Tibial artery (tissue), 4 donors: ENCODE results near the gene EHHADH.

Source experiments
- DNase-seq, 2 donors: peaks; one replicate each; pipeline ENCODE4 v3.0.0-alpha.2; 2019
- H3K27ac ChIP-seq, 2 donors: fragments of 200-600 bp; sonication (generic) in 1 of 2; 1 replicate in 1 of 2; 2 replicates in 1 of 2; pipeline ENCODE4 v1.5.1; 2018 to 2019; ENCODE audit warnings: mild to moderate bottlenecking in 1 of 2
- H3K27me3 ChIP-seq, 2 donors: fragments of 200-600 bp; sonication (generic) in 1 of 2; one replicate each; pipeline versions ENCODE4 v1.5.1 to v1.6.0; 2016 to 2019
- H3K36me3 ChIP-seq, 3 donors: fragments of 200-600 bp; sonication (generic) in 2 of 3; one replicate each; pipeline ENCODE4 v1.5.1; 2016 to 2019; ENCODE audit warnings: mild to moderate bottlenecking in 2 of 3
- H3K4me1 ChIP-seq, 4 donors: fragments of 200-600 bp; sonication (generic) in 2 of 4; 1 replicate in 3 of 4; 2 replicates in 1 of 4; pipeline ENCODE4 v1.5.1; 2016 to 2019
- H3K4me3 ChIP-seq, 2 donors: fragments of 200-600 bp; sonication (generic) in 1 of 2; 1 replicate in 1 of 2; 2 replicates in 1 of 2; pipeline ENCODE4 v1.5.1; 2018 to 2019; ENCODE audit warnings: mild to moderate bottlenecking in 2 of 2
- H3K9me3 ChIP-seq, 3 donors: fragments of 200-600 bp; sonication (generic) in 1 of 3; one replicate each; pipeline ENCODE4 v1.5.1; 2016 to 2019
- intact Hi-C: fragments of 100-400 bp; cut with DNase I; formaldehyde crosslinking; loops from one replicate; pipeline ENCODE4 v1.15.0; 2023; ENCODE audit warnings: low total_unique reads
- TF ChIP-seq, protein P1 (sequence below), 2 experiments: fragments of 200-600 bp in 1 of 2; fragments of 450-650 bp in 1 of 2; IDR thresholded peaks; one replicate each; pipeline ENCODE4 v1.5.1; 2017 to 2019; ENCODE audit warnings: antibody characterized with exemption in 2 of 2, mild to moderate bottlenecking in 1 of 2, moderate library complexity in 1 of 2

The EHHADH gene

DNA sequence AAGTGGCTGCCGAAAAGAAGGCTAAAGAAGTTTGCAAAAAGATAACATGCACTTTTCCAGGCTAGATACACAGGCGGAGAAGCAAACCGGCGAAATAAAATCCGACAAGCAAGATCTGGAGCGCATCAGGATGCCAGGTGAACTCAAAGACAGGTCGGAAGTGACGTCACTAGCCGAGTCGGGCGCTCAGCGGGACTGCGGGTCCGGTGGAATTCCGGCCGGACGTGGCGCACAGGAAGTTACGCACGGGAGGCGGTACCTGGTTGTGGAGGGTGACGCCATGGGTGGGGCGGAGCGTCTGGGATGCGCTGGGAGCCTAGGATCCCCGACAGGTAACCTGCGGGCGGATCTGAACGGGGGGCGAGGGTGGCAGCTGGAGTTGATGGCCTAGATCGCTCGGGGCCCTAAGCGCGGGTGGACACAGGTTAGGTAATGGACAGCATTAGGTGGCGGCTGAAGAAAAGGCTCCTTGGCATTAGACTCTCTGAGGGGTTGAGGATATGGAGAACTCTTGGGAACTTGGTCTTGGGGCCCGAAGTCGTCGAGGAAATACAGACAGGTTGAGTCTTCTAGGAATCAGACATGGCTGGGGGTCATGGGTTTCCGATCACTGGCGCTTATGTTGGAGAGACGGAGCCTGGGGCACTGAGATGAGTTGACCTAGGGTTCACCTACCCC is 29.0 kb upstream of the EHHADH start:
- Histone ChIP-seq H3K4me3 (peak overlapping the region; percentile 71 to 85), H3K9me3 (no peaks in the 10 kb centered on the region), H3K27ac (peak overlapping the region; percentile 52 to 67), H3K27me3 (peaks cover 0 to 6% of the 10 kb centered on the region in 2 donors), H3K4me1 (peaks cover 0 to 10% (median 7%) of the 10 kb centered on the region in 4 donors), H3K36me3 (no peaks in the 10 kb centered on the region)
- intact Hi-C loops, result no loop called here
- peak; percentile 90 to 95 for DNase-seq
- TF ChIP-seq, protein P1, sequence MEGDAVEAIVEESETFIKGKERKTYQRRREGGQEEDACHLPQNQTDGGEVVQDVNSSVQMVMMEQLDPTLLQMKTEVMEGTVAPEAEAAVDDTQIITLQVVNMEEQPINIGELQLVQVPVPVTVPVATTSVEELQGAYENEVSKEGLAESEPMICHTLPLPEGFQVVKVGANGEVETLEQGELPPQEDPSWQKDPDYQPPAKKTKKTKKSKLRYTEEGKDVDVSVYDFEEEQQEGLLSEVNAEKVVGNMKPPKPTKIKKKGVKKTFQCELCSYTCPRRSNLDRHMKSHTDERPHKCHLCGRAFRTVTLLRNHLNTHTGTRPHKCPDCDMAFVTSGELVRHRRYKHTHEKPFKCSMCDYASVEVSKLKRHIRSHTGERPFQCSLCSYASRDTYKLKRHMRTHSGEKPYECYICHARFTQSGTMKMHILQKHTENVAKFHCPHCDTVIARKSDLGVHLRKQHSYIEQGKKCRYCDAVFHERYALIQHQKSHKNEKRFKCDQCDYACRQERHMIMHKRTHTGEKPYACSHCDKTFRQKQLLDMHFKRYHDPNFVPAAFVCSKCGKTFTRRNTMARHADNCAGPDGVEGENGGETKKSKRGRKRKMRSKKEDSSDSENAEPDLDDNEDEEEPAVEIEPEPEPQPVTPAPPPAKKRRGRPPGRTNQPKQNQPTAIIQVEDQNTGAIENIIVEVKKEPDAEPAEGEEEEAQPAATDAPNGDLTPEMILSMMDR (IDR thresholded peaks at IDR 0.05), result no peak

DNA sequence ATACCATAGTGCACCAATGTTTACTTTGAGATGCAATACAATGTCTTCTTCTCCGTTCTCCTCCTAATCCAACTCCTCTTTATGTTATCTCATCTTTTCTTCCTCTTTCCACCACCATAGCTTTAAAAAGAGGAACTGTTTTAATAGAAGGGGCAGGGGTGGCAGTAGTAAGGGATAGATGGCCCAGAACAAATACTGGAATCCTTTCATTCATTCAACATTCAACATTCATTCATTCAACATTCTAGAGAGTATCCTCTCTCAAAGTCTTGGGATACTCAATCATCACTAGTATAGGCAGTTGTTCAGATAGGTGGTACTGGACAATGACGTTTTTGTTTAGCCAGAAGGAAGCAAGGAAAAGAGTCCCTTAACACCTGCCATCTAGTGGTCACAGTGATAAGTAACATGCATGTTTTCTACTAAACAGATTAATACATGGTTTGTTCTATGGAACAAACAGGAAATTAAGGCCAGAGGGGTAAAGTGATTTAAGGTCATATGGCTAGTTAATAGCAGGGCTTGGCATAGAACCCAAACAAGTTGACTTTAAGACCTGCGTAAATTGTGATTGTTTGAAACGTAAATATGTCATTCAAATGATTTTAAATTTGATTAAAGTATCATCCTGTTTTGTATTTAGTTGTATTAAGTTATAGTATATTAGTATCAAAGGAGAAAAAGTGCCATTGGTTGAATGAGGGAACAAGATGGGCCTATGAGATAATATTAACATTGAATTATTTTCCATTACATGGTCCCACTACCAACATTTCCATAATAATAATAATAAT is 26.9 kb upstream of the EHHADH start:
- Histone ChIP-seq H3K36me3 (no peaks in the 10 kb centered on the region), H3K27ac (no peak overlapping the region), H3K4me3 (no peak overlapping the region), H3K27me3 (peaks cover 0 to 19% of the 10 kb centered on the region in 2 donors), H3K9me3 (no peaks in the 10 kb centered on the region), H3K4me1 (peaks cover 0 to 10% (median 7%) of the 10 kb centered on the region in 4 donors)
- intact Hi-C loops, result no loop called here
- DNase-seq, result no peak
- TF ChIP-seq, protein P1 (IDR thresholded peaks at IDR 0.05), result peak; percentile 24 to 25

DNA sequence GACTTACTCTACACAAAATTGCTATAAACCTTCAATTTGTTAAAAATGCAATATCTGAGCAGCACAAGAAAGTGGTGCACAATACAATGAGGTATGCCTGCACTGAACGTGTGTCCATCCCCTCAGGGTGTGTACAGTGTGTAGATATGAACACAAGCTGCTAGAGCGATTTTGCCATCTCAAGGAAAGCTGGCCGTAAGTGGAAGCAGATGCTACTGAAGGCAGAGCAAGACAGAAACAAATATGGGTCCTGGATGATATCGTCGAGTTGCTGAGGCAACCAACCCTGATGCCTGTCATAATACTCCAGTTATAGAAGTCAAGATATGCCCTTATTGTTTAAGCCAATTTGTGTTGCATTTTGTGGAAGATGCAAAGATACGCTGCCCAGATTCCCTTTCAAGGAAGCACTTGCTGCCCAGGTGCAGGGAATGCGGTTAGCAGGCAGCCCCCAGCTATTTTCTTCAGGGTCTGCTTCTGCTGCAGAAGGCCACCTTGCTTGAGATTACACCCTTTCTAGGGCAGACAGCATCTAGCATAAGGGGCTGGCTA is 25.8 kb upstream of the EHHADH start:
- Histone ChIP-seq H3K36me3 (no peaks in the 10 kb centered on the region), H3K9me3 (no peaks in the 10 kb centered on the region), H3K27me3 (peaks cover 0 to 20% of the 10 kb centered on the region in 2 donors), H3K4me3 (no peak overlapping the region), H3K27ac (no peak overlapping the region), H3K4me1 (peaks cover 0 to 10% (median 7%) of the 10 kb centered on the region in 4 donors)
- no peak for DNase-seq
- intact Hi-C loops, result no loop called here
- TF ChIP-seq, protein P1 (IDR thresholded peaks at IDR 0.05), result no peak

DNA sequence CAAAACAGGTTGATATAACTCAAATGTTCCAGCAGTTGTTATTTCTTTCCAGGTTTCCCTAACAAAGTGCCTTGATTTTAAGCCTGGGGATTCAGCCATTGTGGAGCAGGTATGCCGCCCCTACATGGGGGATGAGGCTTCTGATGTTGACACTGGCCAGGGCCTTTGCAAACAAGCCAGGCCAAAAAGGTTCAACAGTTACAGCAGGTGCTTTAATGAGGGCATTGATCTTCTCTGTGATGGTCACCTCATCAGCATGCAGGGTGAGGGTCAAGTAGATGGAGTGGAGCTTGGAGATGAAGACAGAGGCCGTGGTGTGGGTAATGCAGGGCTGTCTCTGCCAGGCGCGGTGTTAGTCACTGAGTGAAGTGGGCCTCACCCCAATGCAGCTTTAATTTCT is 22.6 kb upstream of the EHHADH start:
- Histone ChIP-seq H3K4me1 (no peaks in the 10 kb centered on the region), H3K36me3 (no peaks in the 10 kb centered on the region), H3K4me3 (no peak overlapping the region), H3K27me3 (peaks cover 0 to 22% of the 10 kb centered on the region in 2 donors), H3K27ac (no peak overlapping the region), H3K9me3 (no peaks in the 10 kb centered on the region)
- intact Hi-C loops, result no loop called here
- no peak for DNase-seq
- TF ChIP-seq, protein P1 (IDR thresholded peaks at IDR 0.05), result no peak

DNA sequence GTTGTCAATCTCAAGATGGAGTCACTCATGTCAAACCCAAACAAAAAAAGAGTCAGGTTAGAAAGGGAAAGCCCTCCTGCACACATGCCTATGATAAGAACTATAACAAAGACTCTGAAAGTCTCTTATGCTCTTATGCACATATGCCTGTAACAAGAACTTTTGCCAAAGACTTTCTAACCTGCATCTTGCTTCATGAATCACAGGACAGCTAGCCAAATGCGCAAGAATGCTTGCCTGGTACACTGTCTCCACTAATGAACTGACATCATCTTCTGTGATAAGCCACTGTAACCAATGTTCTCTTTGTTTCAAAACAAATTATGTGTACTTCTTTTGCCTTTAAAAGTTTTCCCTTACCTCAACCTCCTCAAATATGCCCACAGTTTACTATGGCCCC is 18.2 kb upstream of the EHHADH start:
- Histone ChIP-seq H3K4me3 (no peak overlapping the region), H3K27me3 (peaks cover 0 to 18% of the 10 kb centered on the region in 2 donors), H3K4me1 (no peaks in the 10 kb centered on the region), H3K9me3 (no peaks in the 10 kb centered on the region), H3K36me3 (no peaks in the 10 kb centered on the region), H3K27ac (no peak overlapping the region)
- intact Hi-C loops, result no loop called here
- DNase-seq, result no peak
- TF ChIP-seq, protein P1 (IDR thresholded peaks at IDR 0.05), result no peak
